Stimulated activated CD8-positive, alpha-beta memory T cell treated with anti-CD3 and anti-CD28 coated beads, Interleukin-12 subunit alpha, Interleukin-12 subunit beta, amount 100 ng/mL, for 1 hour (primary cell): ENCODE results near the gene SLC13A5.
"Not testable (repeated sequence)": the region's sequence is repeated elsewhere in the genome, so short reads cannot be mapped to it uniquely, and the experiment has no call there.

Source experiments
- DNase-seq: peaks from one replicate; pipeline ENCODE4 v3.0.0-alpha.2; 2020; ENCODE audit warnings: low read depth

Gene SLC13A5

GRCh38 chr17:6713130-6713917, at the start of gene SLC13A5:
Gene SLC13A5, minus strand, starts transcription at chr17:6713369. Its CDS starts 36 bp downstream, at chr17:6713333.
- DNase-seq: no peak

- DNase-seq: no peak
Observed at GRCh38 chr17:6761779-6762178, 48.6 kb upstream of the SLC13A5 start.

GRCh38 chr17:6757747-6758146, 44.6 kb upstream of the SLC13A5 start:
- no peak for DNase-seq

GRCh38 chr17:6756425-6757031, 43.4 kb upstream of the SLC13A5 start:
- DNase-seq: no peak

- DNase-seq: peak; percentile 61
Observed at GRCh38 chr17:6755731-6756184, 42.6 kb upstream of the SLC13A5 start, which contains the start of gene XAF1. Gene XAF1, plus strand, starts transcription at chr17:6756046. Its CDS starts 33 bp downstream, at chr17:6756079.

GRCh38 chr17:6755281-6755680, 42.1 kb upstream of the SLC13A5 start:
- DNase-seq: no peak

GRCh38 chr17:6753546-6753945, 40.4 kb upstream of the SLC13A5 start:
- DNase-seq: no peak

- peak; percentile 59 for DNase-seq
Observed at GRCh38 chr17:6753006-6753445, 39.9 kb upstream of the SLC13A5 start.

GRCh38 chr17:6752068-6752909, 39.1 kb upstream of the SLC13A5 start:
- DNase-seq: no peak

GRCh38 chr17:6749519-6749918, 36.4 kb upstream of the SLC13A5 start:
- DNase-seq: no peak

- DNase-seq: no peak
Observed at GRCh38 chr17:6748617-6749016, 35.4 kb upstream of the SLC13A5 start.

GRCh38 chr17:6746665-6747064, 33.5 kb upstream of the SLC13A5 start:
- not testable (repeated sequence) for DNase-seq

- DNase-seq: no peak
Observed at GRCh38 chr17:6729531-6729930, 16.4 kb upstream of the SLC13A5 start.

GRCh38 chr17:6724009-6724408, 10.8 kb upstream of the SLC13A5 start:
- DNase-seq: no peak

GRCh38 chr17:6721744-6722143, 8.6 kb upstream of the SLC13A5 start:
- no peak for DNase-seq

- no peak for DNase-seq
Observed at GRCh38 chr17:6716736-6717135, 3.6 kb upstream of the SLC13A5 start.

GRCh38 chr17:6714315-6714874, 1.2 kb upstream of the SLC13A5 start:
- no peak for DNase-seq

- no peak for DNase-seq
Observed at GRCh38 chr17:6713918-6714271, 726 bp upstream of the SLC13A5 start.

GRCh38 chr17:6712854-6713129, 377 bp downstream of the SLC13A5 start:
- no peak for DNase-seq

- no peak for DNase-seq
Observed at GRCh38 chr17:6712058-6712853, 913 bp downstream of the SLC13A5 start.

- no peak for DNase-seq
Observed at GRCh38 chr17:6711681-6712057, 1.5 kb downstream of the SLC13A5 start.
